Kidney (tissue), 14 donors: ENCODE data around the gene SLC7A6. TPM values are rescaled to one million over a fixed set of nuclear protein-coding genes. Genes with fewer than 3 reads are reported as not detected.

Experiments used
- DNase-seq, 5 donors: peaks; one replicate each; pipeline ENCODE4 v3.0.0-alpha.2; 2013 to 2020
- FAIRE-seq: peaks from 2 replicates; lab custom pipeline; 2012; peaks lifted over from hg19 to GRCh38; lab: Jason Lieb, UNC
- H3K27ac ChIP-seq, 2 donors: one replicate each; pipeline ENCODE4 v1.7.0; 2013; ENCODE audit warnings: low read depth in 2 of 2, low read length in 2 of 2, inconsistent platforms in 1 of 2
- H3K27me3 ChIP-seq: one replicate; pipeline ENCODE4 v1.7.1; 2013; ENCODE audit warnings: low read length, inconsistent platforms; ENCODE audit not compliant: control insufficient read depth, insufficient read depth
- H3K36me3 ChIP-seq, 3 donors: one replicate each; pipeline versions ENCODE4 v1.7.0 to v1.7.1; 2013; ENCODE audit warnings: low read length in 3 of 3, control low read depth in 1 of 3, inconsistent platforms in 1 of 3; ENCODE audit not compliant: insufficient read depth in 3 of 3, control insufficient read depth in 2 of 3
- H3K4me1 ChIP-seq, 3 donors: one replicate each; pipeline versions ENCODE4 v1.7.0 to v1.7.1; 2013; ENCODE audit warnings: low read length in 3 of 3, inconsistent platforms in 1 of 3, low read depth in 1 of 3; ENCODE audit not compliant: control insufficient read depth in 2 of 3, insufficient read depth in 2 of 3
- H3K4me3 ChIP-seq, 3 donors: one replicate each; pipeline versions ENCODE4 v1.7.0 to v1.8.1; 2013; ENCODE audit warnings: low read length in 3 of 3, control low read depth in 1 of 3, inconsistent platforms in 1 of 3
- H3K9ac ChIP-seq, 3 donors: one replicate each; pipeline versions ENCODE4 v1.7.0 to v1.7.1; 2013; ENCODE audit warnings: low read length in 3 of 3, control low read depth in 1 of 3, inconsistent platforms in 1 of 3
- H3K9me3 ChIP-seq, 3 donors: one replicate each; pipeline versions ENCODE4 v1.7.0 to v1.7.1; 2013; ENCODE audit warnings: low read length in 3 of 3, control low read depth in 1 of 3, inconsistent platforms in 1 of 3; ENCODE audit not compliant: control insufficient read depth in 2 of 3, insufficient read depth in 1 of 3
- CTCF ChIP-seq: IDR thresholded peaks from 3 replicates; pipeline ENCODE4 v1.5.1; 2012; ENCODE audit warnings: mild to moderate bottlenecking, moderate library complexity, borderline replicate concordance; ENCODE audit not compliant: insufficient read depth; ENCODE audit errors: extremely low read depth
- intact Hi-C: fragments of 100-400 bp; cut with DNase I; formaldehyde crosslinking; loops from one replicate; pipeline ENCODE4 v1.11.1; 2022
- polyA plus RNA-seq: library from polyadenylated mRNA; stranded (reverse); fragments of 350-450 nt; fragmentation: Illumina TruSeq; extraction: RNeasy Lipid Tissue Mini Kit (QIAGEN cat#74804); gene quantifications from one replicate; pipeline ENCODE4 v1.2.3, GENCODE V29; 2014; ENCODE audit warnings: low read depth, low replicate concordance; ENCODE audit not compliant: insufficient read depth
- total RNA-seq: library from RNA; stranded (reverse); fragmentation: NEBNext Ultra II Directional; extraction: Animal tissue kit (Norgen Biotek cat#: 25700); gene quantifications from one replicate; pipeline ENCODE4 v1.2.1, GENCODE V29; 2021
- donor health status: control.
- donor health status: control.
- donor health status: control.
- donor health status: control.
- donor health status: control.
- donor health status: DM: yes; HTN: yes; CAD: no.
- donor health status: Normal renal cell carcinoma (clear cell type).

The SLC7A6 gene
- total and polyA plus RNA-seq, 2 donors from 2014 or later: 5.0 to 24.0 TPM

GRCh38 chr16:68244481-68244902, 19.8 kb upstream of the SLC7A6 start:
- Histone ChIP-seq H3K27ac (peak overlapping the region; percentile 54 to 72), H3K36me3 (peaks cover 0 to under 1% (median 0%) of the 10 kb centered on the region in 3 donors), H3K9me3 (no peaks in the 10 kb centered on the region), H3K4me3 (peak overlapping the region; percentile 81 to 99 (median 84)), H3K9ac (peak overlapping the region in 2 of 3 donors; percentile 82 to 83), H3K4me1 (peaks cover 0 to 40% (median 33%) of the 10 kb centered on the region in 3 donors), H3K27me3 (no peaks in the 10 kb centered on the region)
- TF ChIP-seq CTCF: no peak
- intact Hi-C loops: loop anchor here (5.0 kb wide), 1 partner anchor 83 kb away; no protein-coding TSS in a partner anchor
- DNase-seq (peak in 1 of 5 donors; percentile 82), FAIRE-seq (no peak)

GRCh38 chr16:68244903-68245853, 19.1 kb upstream of the SLC7A6 start, which contains the start of gene PLA2G15:
Gene PLA2G15, plus strand, starts transcription at chr16:68245373. Its CDS starts 54 bp downstream, at chr16:68245427.
- Histone ChIP-seq H3K36me3 (peaks cover 0 to 3% (median 0%) of the 10 kb centered on the region in 3 donors), H3K4me3 (peak within 1 kb of the TSS; percentile 81 to 99 (median 94)), H3K27me3 (no peaks in the 10 kb centered on the region), H3K9ac (peak within 1 kb of the TSS; percentile 70 to 85 (median 83)), H3K27ac (peak within 1 kb of the TSS; percentile 69 to 83), H3K9me3 (no peaks in the 10 kb centered on the region), H3K4me1 (peaks cover 0 to 40% (median 33%) of the 10 kb centered on the region in 3 donors)
- no peak for FAIRE-seq
- peak; percentile 95 to 99 (median 97) for DNase-seq
- intact Hi-C loops: loop anchor here (5.0 kb wide), 1 partner anchor 82 kb away; no protein-coding TSS in a partner anchor
- no peak for TF ChIP-seq CTCF

GRCh38 chr16:68246121-68246520, 18.2 kb upstream of the SLC7A6 start:
- H3K36me3 ChIP-seq: peaks cover 0 to 3% (median 2%) of the 10 kb centered on the region in 3 donors
- no peak for FAIRE-seq
- DNase-seq: peak in 1 of 5 donors; percentile 60

More at GRCh38 chr16:68246121-68246520, 18.2 kb upstream of the SLC7A6 start:
- intact Hi-C loops: no loop called here
- Histone ChIP-seq H3K4me3 (peak overlapping the region; percentile 81 to 99 (median 94)), H3K27ac (peak overlapping the region; percentile 69 to 83), H3K27me3 (no peaks in the 10 kb centered on the region), H3K9me3 (no peaks in the 10 kb centered on the region), H3K4me1 (peaks cover 0 to 42% (median 33%) of the 10 kb centered on the region in 3 donors), H3K9ac (peak overlapping the region; percentile 70 to 85 (median 74))
- no peak for TF ChIP-seq CTCF
